OCI-LY7 (cell line): ENCODE data around the gene ACACB.

Source experiments
- EZH2phosphoT487 ChIP-seq: fragments of 200-600 bp; sonication (generic); IDR thresholded peaks from 2 replicates; pipeline ENCODE4 v1.6.1; 2018; ENCODE audit warnings: low read depth, borderline replicate concordance, mild to moderate bottlenecking, mixed run types, antibody characterized with exemption, low read length, moderate library complexity, mixed read lengths
- TF ChIP-seq, protein P1 (sequence below): fragments of 200-600 bp; sonication (generic); conservative IDR thresholded peaks from 2 replicates; pipeline ENCODE4 v1.5.1; 2014; ENCODE audit warnings: mild to moderate bottlenecking, antibody characterized with exemption, low read length, moderate library complexity, mixed read lengths

DNA sequence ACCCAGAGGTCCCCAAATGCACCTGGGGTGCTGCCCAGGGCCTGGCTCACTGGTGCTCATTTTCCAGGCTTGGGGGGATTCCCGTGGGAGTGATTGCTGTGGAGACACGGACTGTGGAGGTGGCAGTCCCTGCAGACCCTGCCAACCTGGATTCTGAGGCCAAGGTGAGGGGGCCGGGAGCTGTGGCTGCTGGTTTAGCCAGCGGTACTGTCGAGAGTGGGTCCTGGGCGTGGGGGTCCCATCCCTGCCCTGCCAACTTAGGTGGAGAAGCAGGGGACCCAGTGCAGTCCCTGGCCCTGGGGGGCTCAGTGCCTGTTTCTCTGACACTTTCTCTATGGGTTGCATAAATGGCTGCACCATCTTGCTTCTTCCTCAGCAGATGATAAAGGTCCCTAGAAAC, 141.8 kb downstream of the ACACB start:
- TF ChIP-seq, protein P1, sequence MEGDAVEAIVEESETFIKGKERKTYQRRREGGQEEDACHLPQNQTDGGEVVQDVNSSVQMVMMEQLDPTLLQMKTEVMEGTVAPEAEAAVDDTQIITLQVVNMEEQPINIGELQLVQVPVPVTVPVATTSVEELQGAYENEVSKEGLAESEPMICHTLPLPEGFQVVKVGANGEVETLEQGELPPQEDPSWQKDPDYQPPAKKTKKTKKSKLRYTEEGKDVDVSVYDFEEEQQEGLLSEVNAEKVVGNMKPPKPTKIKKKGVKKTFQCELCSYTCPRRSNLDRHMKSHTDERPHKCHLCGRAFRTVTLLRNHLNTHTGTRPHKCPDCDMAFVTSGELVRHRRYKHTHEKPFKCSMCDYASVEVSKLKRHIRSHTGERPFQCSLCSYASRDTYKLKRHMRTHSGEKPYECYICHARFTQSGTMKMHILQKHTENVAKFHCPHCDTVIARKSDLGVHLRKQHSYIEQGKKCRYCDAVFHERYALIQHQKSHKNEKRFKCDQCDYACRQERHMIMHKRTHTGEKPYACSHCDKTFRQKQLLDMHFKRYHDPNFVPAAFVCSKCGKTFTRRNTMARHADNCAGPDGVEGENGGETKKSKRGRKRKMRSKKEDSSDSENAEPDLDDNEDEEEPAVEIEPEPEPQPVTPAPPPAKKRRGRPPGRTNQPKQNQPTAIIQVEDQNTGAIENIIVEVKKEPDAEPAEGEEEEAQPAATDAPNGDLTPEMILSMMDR: no peak
- no peak for TF ChIP-seq EZH2phosphoT487
